K562 (cell line): ENCODE measurements around the gene PPP3CB. TPM values are rescaled to one million over a fixed set of nuclear protein-coding genes. Genes with fewer than 3 reads are reported as not detected.

Source experiments
- AFF1 ChIP-seq, 2 experiments: fragments of 450-650 bp; IDR thresholded peaks; 2 replicates each; pipeline ENCODE4 v1.6.1; 2018; ENCODE audit warnings: mild to moderate bottlenecking in 2 of 2, low read depth in 1 of 2; ENCODE audit not compliant: partially characterized antibody in 2 of 2
- ARID1B ChIP-seq: fragments of 450-650 bp; IDR thresholded peaks from 2 replicates; pipeline ENCODE4 v1.6.1; 2016; ENCODE audit warnings: antibody characterized with exemption, mild to moderate bottlenecking, inconsistent platforms
- ATF7 ChIP-seq: fragments of 450-650 bp; IDR thresholded peaks from 2 replicates; pipeline ENCODE4 v1.7.1; 2014; ENCODE audit warnings: mild to moderate bottlenecking, moderate library complexity
- DACH1 ChIP-seq: fragments of 450-650 bp; IDR thresholded peaks from 2 replicates; pipeline ENCODE4 v1.6.1; 2018; ENCODE audit not compliant: partially characterized antibody
- DPF2 ChIP-seq: fragments of 450-650 bp; IDR thresholded peaks from 2 replicates; pipeline ENCODE4 v1.6.1; 2016
- HDAC8 ChIP-seq: fragments of 450-650 bp; IDR thresholded peaks from 2 replicates; pipeline ENCODE4 v1.6.1; 2016; ENCODE audit warnings: mild to moderate bottlenecking, missing genetic modification characterization, moderate library complexity, missing compliant biosample characterization
- ILF3 ChIP-seq: fragments of 450-650 bp; IDR thresholded peaks from 2 replicates; pipeline ENCODE4 v1.6.1; 2018; ENCODE audit warnings: antibody characterized with exemption, mild to moderate bottlenecking, moderate library complexity, borderline replicate concordance
- KDM4B ChIP-seq, 2 experiments: fragments of 450-650 bp in 1 of 2; sonication (generic) in 1 of 2; IDR thresholded peaks; 2 replicates each; pipeline ENCODE4 v1.6.1; 2016 to 2017; ENCODE audit warnings: borderline replicate concordance in 2 of 2, antibody characterized with exemption in 1 of 2, low read depth in 1 of 2, mild to moderate bottlenecking in 1 of 2
- MAZ ChIP-seq, 2 experiments: fragments of 450-650 bp in 1 of 2; sonication (generic) in 1 of 2; formaldehyde crosslinking; IDR thresholded peaks in 1 of 2; conservative IDR thresholded peaks in 1 of 2; 2 replicates each; pipeline versions ENCODE4 v1.4.0 to v1.5.0; 2020; ENCODE audit warnings: mild to moderate bottlenecking in 1 of 2, missing genetic modification reagents in 1 of 2
- NFE2 ChIP-seq: IDR thresholded peaks from 2 replicates; pipeline ENCODE4 v1.6.1; 2014; ENCODE audit warnings: antibody characterized with exemption, low read depth
- POU5F1 ChIP-seq: fragments of 150-350 bp; IDR thresholded peaks from 2 replicates; pipeline ENCODE4 v1.6.1; 2014; ENCODE audit warnings: borderline replicate concordance, low read length, low read depth, mild to moderate bottlenecking; ENCODE audit not compliant: partially characterized antibody
- RAD21 ChIP-seq, 2 experiments: fragments of 250-450 bp in 1 of 2; fragments of 450-650 bp in 1 of 2; sonication (Bioruptor Pico) in 1 of 2; formaldehyde crosslinking in 1 of 2; IDR thresholded peaks in 1 of 2; conservative IDR thresholded peaks in 1 of 2; 2 replicates each; pipeline versions ENCODE4 v1.4.0 to v1.8.0; 2020 to 2022; ENCODE audit warnings: mild to moderate bottlenecking in 2 of 2, moderate library complexity in 1 of 2
- SMAD3 ChIP-seq: fragments of 450-650 bp; formaldehyde crosslinking; conservative IDR thresholded peaks from 2 replicates; pipeline ENCODE4 v1.4.0; 2020; ENCODE audit warnings: mild to moderate bottlenecking
- ZBED1 ChIP-seq: IDR thresholded peaks from 2 replicates; pipeline ENCODE4 v1.6.1; 2014
- ZBTB26 ChIP-seq: fragments of 450-650 bp; formaldehyde crosslinking; IDR thresholded peaks from 2 replicates; pipeline ENCODE4 v1.4.0; 2022; ENCODE audit warnings: missing genetic modification characterization
- ZFPM2 ChIP-seq: fragments of 250-450 bp; sonication (Bioruptor Pico); IDR thresholded peaks from 2 replicates; pipeline ENCODE4 v1.5.1; 2022; ENCODE audit warnings: mild to moderate bottlenecking
- ZKSCAN1 ChIP-seq: fragments of 150-350 bp; IDR thresholded peaks from 2 replicates; pipeline ENCODE4 v1.6.1; 2016; ENCODE audit warnings: low read depth, low read length
- ZNF239 ChIP-seq: fragments of 250-450 bp; sonication (Bioruptor Pico); IDR thresholded peaks from 2 replicates; pipeline ENCODE4 v1.4.0; 2020; ENCODE audit warnings: mild to moderate bottlenecking
- ZNF3 ChIP-seq: fragments of 250-450 bp; sonication (Bioruptor Pico); IDR thresholded peaks from 2 replicates; pipeline ENCODE4 v1.5.0; 2021; ENCODE audit warnings: mild to moderate bottlenecking, moderate library complexity
- ZNF324 ChIP-seq: fragments of 250-450 bp; sonication (Bioruptor Pico); IDR thresholded peaks from 2 replicates; pipeline ENCODE4 v1.4.0; 2020; ENCODE audit warnings: mild to moderate bottlenecking
- ZNF395 ChIP-seq: fragments of 200-800 bp; sonication (Bioruptor generic); IDR thresholded peaks from 2 replicates; pipeline ENCODE4 v1.6.1; 2017; ENCODE audit warnings: missing genetic modification characterization, missing compliant biosample characterization
- ZNF696 ChIP-seq: fragments of 250-450 bp; sonication (Bioruptor Pico); conservative IDR thresholded peaks from 2 replicates; pipeline ENCODE4 v1.4.0; 2020; ENCODE audit warnings: mild to moderate bottlenecking, moderate library complexity
- polyA plus RNA-seq, 8 experiments: library from polyadenylated mRNA; depleted of rRNA in 4 of 8; stranded (reverse) in 5 of 8; unstranded in 3 of 8; fragments of >200 nt; fragmentation: Nextera tagmentation in 2 of 8; fragmentation: Illumina TruSeq in 1 of 8; extraction: Ambion mirVana in 2 of 8; extraction: Trizol in 1 of 8; gene quantifications; 2 replicates each; pipeline versions ENCODE4 v1.2.1 to v1.2.3, GENCODE V29; 2011 to 2014; ENCODE audit warnings: inconsistent platforms in 1 of 8, missing spikeins in 1 of 8
- total RNA-seq, 7 experiments: library from RNA; depleted of rRNA in 6 of 7; stranded (reverse); fragments of >200 nt in 6 of 7; fragmentation: Illumina TruSeq in 2 of 7; extraction: Trizol in 2 of 7; gene quantifications; 2 replicates each; pipeline versions ENCODE4 v1.2.1 to v1.2.3, GENCODE V29; 2011 to 2021; ENCODE audit warnings: low replicate concordance in 1 of 7

Gene PPP3CB
- total and polyA plus RNA-seq, 9 of the 15 experiments (the other 6 are each of a cell fraction or from before 2014, with no cell fraction given): 9.6 to 27.6 (median 17.8) TPM

- TF ChIP-seq ZBTB26 (CRISPR knock-in tag) (peak; percentile 82; the same call in 1 of the 2 replicates), HDAC8 (tag) (no peak), ATF7 (peak; percentile 75), AFF1 (IDR thresholded peaks at IDR 0.05; ENCODE audit: low read depth in 1 of 2, partially characterized antibody in 2 of 2) (peak in 1 of 2 experiments; percentile 8), ZKSCAN1 (no peak), KDM4B (IDR thresholded peaks at IDR 0.05; ENCODE audit: borderline replicate concordance in 2 of 2, low read depth in 1 of 2) (no peak), ZNF3 (CRISPR knock-in tag) (no peak), ARID1B (peak; percentile 94), ZNF324 (peak; percentile 46; the same call in 1 of the 2 replicates), ZNF395 (CRISPR knock-in tag) (peak; percentile 37; the same call in 1 of the 2 replicates), ZNF696 (CRISPR knock-in tag) (no peak), ZBED1 (no peak), ILF3 (no peak), RAD21 (CRISPR knock-in tag; conservative IDR thresholded peaks at IDR 0.05 in 1 of 2, IDR thresholded peaks at IDR 0.05 in 1 of 2) (peak; percentile 12 to 13; a peak in 1 of 4 replicates), MAZ (CRISPR knock-in tag; conservative IDR thresholded peaks at IDR 0.05 in 1 of 2, IDR thresholded peaks at IDR 0.05 in 1 of 2) (peak in 1 of 2 experiments; percentile 53; a peak in 2 of 4 replicates), ZFPM2 (CRISPR knock-in tag) (0 out of 2 replicates have a peak, but pooled peaks have one; percentile 36), SMAD3 (CRISPR knock-in tag) (no peak), ZNF239 (CRISPR knock-in tag) (no peak; the same call in 1 of the 2 replicates), NFE2 (peak; percentile 27; the same call in 1 of the 2 replicates), POU5F1 (no peak), DPF2 (peak; percentile 97), DACH1 (peak; percentile 93)
Measured at GRCh38 chr10:73517166-73517888, 21.5 kb upstream of the PPP3CB start (continued).
